WERI-Rb-1 (cell line): ENCODE results near the gene MEGF11.

ENCODE experiments used
- DNase-seq: peaks from one replicate; pipeline ENCODE4 v3.0.0-alpha.2; 2020
- H3K27ac ChIP-seq: fragments of 250-450 bp; sonication (Bioruptor Pico); 2 replicates; pipeline ENCODE4 v1.5.1; 2020; ENCODE audit warnings: mild to moderate bottlenecking, moderate library complexity
- H3K27me3 ChIP-seq: fragments of 250-450 bp; sonication (Bioruptor Pico); 2 replicates; pipeline ENCODE4 v1.5.1; 2021; ENCODE audit warnings: mild to moderate bottlenecking, low read depth, moderate library complexity; ENCODE audit not compliant: insufficient read depth, severe bottlenecking
- H3K36me3 ChIP-seq: fragments of 250-450 bp; sonication (Bioruptor Pico); 2 replicates; pipeline ENCODE4 v1.5.1; 2020; ENCODE audit warnings: mild to moderate bottlenecking, moderate library complexity
- H3K4me3 ChIP-seq: 2 replicates; pipeline ENCODE4 v1.5.1; 2011; ENCODE audit warnings: low read depth, mild to moderate bottlenecking, control low read depth, low read length
- H3K9me3 ChIP-seq: fragments of 250-450 bp; sonication (Bioruptor Pico); 2 replicates; pipeline ENCODE4 v1.5.1; 2021; ENCODE audit warnings: mild to moderate bottlenecking, moderate library complexity; ENCODE audit not compliant: severe bottlenecking
- TF ChIP-seq, protein P1 (sequence below): IDR thresholded peaks from 2 replicates; pipeline ENCODE4 v1.5.1; 2011; ENCODE audit warnings: low read depth, mild to moderate bottlenecking, control low read depth, inconsistent platforms, low read length

MEGF11 gene

DNA sequence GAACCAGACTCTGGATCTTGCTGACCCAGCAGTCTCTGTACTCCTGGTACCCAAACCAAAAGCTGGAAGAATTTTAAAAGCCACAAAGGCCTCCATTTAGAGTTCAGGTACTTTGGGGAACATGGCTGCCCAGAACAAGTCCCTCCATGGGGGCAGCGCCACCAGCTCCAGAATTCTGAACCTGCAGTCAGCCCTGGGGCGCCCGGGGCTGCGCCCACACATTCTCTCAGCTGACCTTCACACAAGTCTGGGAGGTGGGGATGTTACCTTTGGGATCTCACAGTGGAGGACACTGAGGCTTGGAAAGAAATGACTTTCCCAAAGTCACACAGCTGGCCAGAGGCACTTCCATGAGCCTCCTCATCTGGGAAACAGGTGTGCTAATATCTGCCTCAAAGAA, 229.4 kb downstream of the MEGF11 start:
- H3K27ac ChIP-seq, result no peak overlapping the region
- no peaks in the 10 kb centered on the region for H3K36me3 ChIP-seq
- TF ChIP-seq, protein P1, sequence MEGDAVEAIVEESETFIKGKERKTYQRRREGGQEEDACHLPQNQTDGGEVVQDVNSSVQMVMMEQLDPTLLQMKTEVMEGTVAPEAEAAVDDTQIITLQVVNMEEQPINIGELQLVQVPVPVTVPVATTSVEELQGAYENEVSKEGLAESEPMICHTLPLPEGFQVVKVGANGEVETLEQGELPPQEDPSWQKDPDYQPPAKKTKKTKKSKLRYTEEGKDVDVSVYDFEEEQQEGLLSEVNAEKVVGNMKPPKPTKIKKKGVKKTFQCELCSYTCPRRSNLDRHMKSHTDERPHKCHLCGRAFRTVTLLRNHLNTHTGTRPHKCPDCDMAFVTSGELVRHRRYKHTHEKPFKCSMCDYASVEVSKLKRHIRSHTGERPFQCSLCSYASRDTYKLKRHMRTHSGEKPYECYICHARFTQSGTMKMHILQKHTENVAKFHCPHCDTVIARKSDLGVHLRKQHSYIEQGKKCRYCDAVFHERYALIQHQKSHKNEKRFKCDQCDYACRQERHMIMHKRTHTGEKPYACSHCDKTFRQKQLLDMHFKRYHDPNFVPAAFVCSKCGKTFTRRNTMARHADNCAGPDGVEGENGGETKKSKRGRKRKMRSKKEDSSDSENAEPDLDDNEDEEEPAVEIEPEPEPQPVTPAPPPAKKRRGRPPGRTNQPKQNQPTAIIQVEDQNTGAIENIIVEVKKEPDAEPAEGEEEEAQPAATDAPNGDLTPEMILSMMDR, result no peak
- no peaks in the 10 kb centered on the region for H3K27me3 ChIP-seq
- no peak for DNase-seq
- no peaks in the 10 kb centered on the region for H3K9me3 ChIP-seq
- no peak overlapping the region for H3K4me3 ChIP-seq

DNA sequence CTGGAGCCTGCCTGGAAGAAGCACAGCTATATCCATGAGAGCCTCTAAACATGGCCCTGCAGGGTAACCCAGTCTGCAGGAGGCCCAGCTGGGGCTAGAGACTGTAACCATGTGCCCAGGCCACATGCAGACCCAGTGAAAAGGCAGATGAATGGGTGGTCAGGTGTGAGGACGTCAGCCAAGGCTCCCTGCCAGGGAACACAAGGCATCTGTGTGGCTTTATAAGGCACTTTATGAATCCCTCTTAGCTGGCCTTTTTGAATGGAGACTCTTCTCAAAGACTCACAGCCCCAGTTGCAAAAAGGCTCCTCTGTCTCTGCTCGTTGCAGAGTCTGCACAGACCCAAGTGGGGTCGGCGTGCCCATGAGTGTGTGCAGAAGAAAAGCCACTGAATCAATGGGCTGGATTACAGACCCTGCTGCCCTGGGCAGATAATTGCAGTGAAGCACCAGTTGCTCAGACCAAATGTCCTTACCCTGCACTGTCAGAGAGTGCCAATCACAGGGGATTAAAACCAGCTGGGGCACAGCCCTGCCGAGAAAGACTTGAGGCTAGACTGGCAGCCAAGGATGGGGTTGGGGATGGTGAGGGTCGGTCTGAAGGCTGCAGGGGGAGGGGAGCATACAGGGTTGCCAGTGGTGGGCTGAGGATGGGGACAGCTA, 230.1 kb downstream of the MEGF11 start:
- Histone ChIP-seq H3K36me3 (no peaks in the 10 kb centered on the region), H3K4me3 (no peak overlapping the region), H3K9me3 (no peaks in the 10 kb centered on the region), H3K27ac (no peak overlapping the region), H3K27me3 (no peaks in the 10 kb centered on the region)
- TF ChIP-seq, protein P1, result no peak
- DNase-seq, result no peak

DNA sequence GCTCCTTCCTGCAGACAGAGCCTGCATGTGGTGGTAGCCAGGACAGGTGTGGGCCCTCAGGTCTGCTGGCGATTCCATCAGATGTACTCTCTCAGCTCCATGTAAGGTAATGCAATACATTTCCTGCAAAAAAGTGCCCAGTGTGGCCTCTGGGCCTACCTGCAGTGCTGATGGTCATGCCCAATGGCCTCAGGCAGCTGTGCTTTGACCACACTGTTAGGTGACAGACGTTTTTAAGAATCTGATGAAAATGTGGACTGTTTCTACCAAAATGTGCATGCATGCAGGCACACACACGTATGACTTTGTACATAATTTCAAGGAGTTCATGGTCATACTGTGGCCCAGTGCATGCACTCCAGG, 231.4 kb downstream of the MEGF11 start:
- Histone ChIP-seq H3K4me3 (no peak overlapping the region), H3K9me3 (no peaks in the 10 kb centered on the region), H3K27me3 (no peaks in the 10 kb centered on the region), H3K27ac (no peak overlapping the region), H3K36me3 (no peaks in the 10 kb centered on the region)
- TF ChIP-seq, protein P1, result no peak
- no peak for DNase-seq

DNA sequence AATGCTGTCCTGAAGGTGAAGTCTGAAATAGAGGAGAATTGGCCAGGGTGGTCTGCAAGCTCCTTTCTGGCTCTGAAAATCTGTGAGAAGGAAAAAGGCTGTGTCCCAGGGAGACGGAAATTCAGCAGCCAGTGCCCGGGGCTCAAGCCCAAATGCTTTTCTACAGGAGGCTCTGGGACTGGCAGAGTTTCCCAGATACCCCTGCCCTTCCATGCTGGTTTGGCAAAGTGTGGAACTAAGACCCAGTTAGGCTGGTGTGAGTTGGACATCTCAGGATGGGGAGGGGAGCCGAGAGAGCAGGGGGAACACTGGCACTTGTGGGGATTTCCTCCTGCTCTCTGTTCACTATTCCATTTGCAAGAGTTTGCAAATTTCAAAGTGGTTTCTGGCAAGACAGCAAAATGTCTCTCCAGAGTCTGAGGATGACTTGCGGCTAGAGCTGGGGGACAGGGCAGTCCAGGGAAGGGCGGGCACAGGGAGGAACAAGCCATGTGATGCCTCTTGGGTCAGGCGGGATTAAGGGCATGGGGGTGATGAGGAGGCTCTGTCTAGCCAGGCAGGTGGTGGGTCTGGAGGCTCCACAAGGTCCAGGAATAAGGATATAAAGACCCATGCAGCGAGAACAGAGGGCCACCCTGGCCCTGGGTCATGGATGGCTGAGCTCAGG, 231.9 kb downstream of the MEGF11 start:
- Histone ChIP-seq H3K27me3 (no peaks in the 10 kb centered on the region), H3K4me3 (no peak overlapping the region), H3K9me3 (no peaks in the 10 kb centered on the region), H3K27ac (no peak overlapping the region), H3K36me3 (no peaks in the 10 kb centered on the region)
- DNase-seq, result no peak
- TF ChIP-seq, protein P1, result no peak

DNA sequence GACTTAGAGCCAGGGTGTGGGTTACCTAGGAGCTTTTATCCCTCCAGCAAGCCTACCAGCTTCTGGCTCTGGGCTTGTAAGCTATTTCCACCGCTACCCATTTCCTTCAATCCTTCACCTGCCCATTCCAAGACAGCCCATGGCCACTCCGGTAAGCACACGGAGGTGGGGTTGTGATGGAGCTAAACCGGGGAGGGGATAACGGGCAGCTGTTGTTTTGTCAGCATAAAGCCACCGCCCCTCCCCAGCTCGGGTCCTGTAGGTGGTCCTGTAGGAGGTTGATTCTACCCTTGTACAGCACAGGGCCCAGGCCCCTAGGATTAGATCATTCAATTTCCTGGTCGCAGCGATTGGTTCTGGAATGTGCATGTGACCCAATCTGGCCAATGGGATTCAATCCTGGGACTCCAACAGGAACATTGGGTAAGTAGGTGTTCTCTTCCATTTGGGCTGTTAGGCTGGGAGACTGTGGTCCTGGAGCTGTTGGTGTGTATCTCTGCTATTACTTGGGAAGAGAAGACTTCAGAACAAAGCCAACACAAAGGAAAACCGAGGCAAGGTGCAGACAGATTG, 233.6 kb downstream of the MEGF11 start:
- Histone ChIP-seq H3K4me3 (no peak overlapping the region), H3K27me3 (no peaks in the 10 kb centered on the region), H3K36me3 (no peaks in the 10 kb centered on the region), H3K27ac (no peak overlapping the region), H3K9me3 (no peaks in the 10 kb centered on the region)
- TF ChIP-seq, protein P1, result no peak
- no peak for DNase-seq
